Right lobe of liver (tissue), 6 donors: ENCODE measurements around the gene IFI30. TPM values are rescaled to one million over a fixed set of nuclear protein-coding genes. Genes with fewer than 3 reads are reported as not detected.
"Not testable (repeated sequence)": the region's sequence is repeated elsewhere in the genome, so short reads cannot be mapped to it uniquely, and the experiment has no call there.

Experiments
- ATAC-seq, 4 donors: fragments of 200-7000 bp; cut with Tn5 transposase; one replicate each; pipeline ENCODE4 v1.9.1; 2020; ENCODE audit warnings: mild to moderate bottlenecking in 4 of 4, moderate library complexity in 4 of 4
- DNase-seq, 3 donors: peaks; one replicate each; pipeline ENCODE4 v3.0.0-alpha.2; 2020
- H3K27ac ChIP-seq, 3 donors: fragments of 200-600 bp; one replicate each; pipeline ENCODE4 v1.8.0; 2022
- H3K27me3 ChIP-seq, 2 donors: fragments of 200-600 bp; one replicate each; pipeline ENCODE4 v1.8.0; 2022
- H3K36me3 ChIP-seq, 4 donors: fragments of 200-600 bp; sonication (generic) in 1 of 4; one replicate each; pipeline versions ENCODE4 v1.5.1 to v1.8.0; 2017 to 2022; ENCODE audit warnings: control low read depth in 1 of 4
- H3K4me1 ChIP-seq, 4 donors: fragments of 200-600 bp; sonication (generic) in 1 of 4; one replicate each; pipeline versions ENCODE4 v1.5.1 to v1.8.0; 2017 to 2022; ENCODE audit warnings: control low read depth in 1 of 4
- H3K4me3 ChIP-seq, 3 donors: fragments of 200-600 bp; one replicate each; pipeline ENCODE4 v1.8.0; 2022
- H3K9me3 ChIP-seq, 4 donors: fragments of 200-600 bp; sonication (generic) in 1 of 4; one replicate each; pipeline versions ENCODE4 v1.5.1 to v1.8.0; 2017 to 2022; ENCODE audit warnings: control low read depth in 1 of 4
- POLR2A ChIP-seq: fragments of 450-650 bp; IDR thresholded peaks from one replicate; pipeline ENCODE4 v1.6.1; 2017; ENCODE audit warnings: antibody characterized with exemption, mild to moderate bottlenecking
- WGBS: methylation state at CpG from one replicate; pipeline ENCODE4 v1.1.6; 2018; ENCODE audit warnings: low coverage, low lambda C conversion rate; ENCODE audit not compliant: insufficient coverage; ENCODE audit errors: missing lambda C conversion rate; 5-methylcytosine and 5-hydroxymethylcytosine counted together
- intact Hi-C, 2 donors: fragments of 100-400 bp; cut with DNase I; formaldehyde crosslinking; loops; one replicate each; pipeline versions ENCODE4 v1.11.2 to v1.14.1; 2022
- total RNA-seq, 6 experiments: library from RNA; depleted of rRNA in 2 of 6; stranded (reverse); fragments of >200 nt in 2 of 6; fragmentation: NEBNext Ultra II Directional in 3 of 6; extraction: Animal tissue kit (Norgen Biotek cat#: 25700) in 3 of 6; gene quantifications; one replicate each; pipeline versions ENCODE4 v1.1.0 to v1.2.4, GENCODE V29; 2016 to 2023
- TF ChIP-seq, protein P1 (sequence below), 4 donors: fragments of 200-600 bp in 3 of 4; fragments of 450-650 bp in 1 of 4; IDR thresholded peaks; one replicate each; pipeline versions ENCODE4 v1.5.1 to v1.8.0; 2016 to 2022; ENCODE audit warnings: antibody characterized with exemption in 4 of 4, mild to moderate bottlenecking in 2 of 4
- donor health status: DM: no; HTN: yes; CAD: no.
- donor health status: DM: no; HTN: no; CAD: no.
- donor health status: DM: no; HTN: no; CAD: no.
- donor health status: DM: no; HTN: yes; CAD: no.
- donor health status: DM: no; HTN: yes; CAD: no.

Gene IFI30
- total RNA-seq, 6 experiments from 2014 or later = 54.0 to 205 (median 91.8) TPM

DNA sequence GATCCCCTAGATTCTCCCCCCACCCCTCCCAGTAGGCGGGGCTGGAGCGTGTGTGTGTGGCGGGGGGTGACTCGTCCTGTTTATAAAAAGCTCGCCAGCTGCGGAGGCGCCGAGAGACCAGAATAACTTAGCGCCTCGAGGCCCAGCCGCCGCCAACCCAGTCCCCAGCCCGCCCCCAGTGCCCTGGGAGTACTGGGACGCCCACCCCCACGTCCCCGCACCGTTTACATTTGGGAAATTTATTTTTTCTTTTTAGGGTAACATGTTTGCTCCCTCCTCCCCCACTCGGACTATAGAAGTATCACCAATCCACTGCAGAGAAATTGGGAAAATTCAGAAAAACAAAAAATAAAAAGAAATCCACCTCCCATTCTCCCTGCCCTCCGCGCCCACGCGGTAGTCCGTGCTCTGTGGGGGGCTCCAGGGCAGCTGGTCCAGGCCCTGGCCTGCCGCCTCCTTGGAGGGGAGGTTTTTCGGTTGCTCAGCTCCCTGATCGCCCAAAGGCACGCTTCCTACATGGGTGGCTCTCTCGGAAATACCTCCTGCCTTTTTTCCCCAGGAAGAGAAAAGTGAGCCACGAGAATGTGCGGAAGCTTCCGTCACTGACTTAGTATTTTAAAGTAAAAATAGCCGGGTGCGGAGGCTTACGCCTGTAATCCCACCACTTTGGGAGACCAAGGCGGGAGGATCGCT is 31.7 kb downstream of the IFI30 start:
- DNase-seq (peak; percentile 78 to 80 (median 78)), ATAC-seq (peak; percentile 3 to 28 (median 4))
- Histone ChIP-seq H3K27ac (peak overlapping the region; percentile 94 to 96 (median 94)), H3K4me1 (peaks cover 0 to 8% (median 0%) of the 10 kb centered on the region in 4 donors), H3K36me3 (no peaks in the 10 kb centered on the region), H3K9me3 (no peaks in the 10 kb centered on the region), H3K27me3 (no peaks in the 10 kb centered on the region), H3K4me3 (peak overlapping the region; percentile 55 to 66 (median 60))
- intact Hi-C loops = no loop called here
- WGBS = 36% methylated on average over 29 of the region's 36 CpGs
- TF ChIP-seq, protein P1, sequence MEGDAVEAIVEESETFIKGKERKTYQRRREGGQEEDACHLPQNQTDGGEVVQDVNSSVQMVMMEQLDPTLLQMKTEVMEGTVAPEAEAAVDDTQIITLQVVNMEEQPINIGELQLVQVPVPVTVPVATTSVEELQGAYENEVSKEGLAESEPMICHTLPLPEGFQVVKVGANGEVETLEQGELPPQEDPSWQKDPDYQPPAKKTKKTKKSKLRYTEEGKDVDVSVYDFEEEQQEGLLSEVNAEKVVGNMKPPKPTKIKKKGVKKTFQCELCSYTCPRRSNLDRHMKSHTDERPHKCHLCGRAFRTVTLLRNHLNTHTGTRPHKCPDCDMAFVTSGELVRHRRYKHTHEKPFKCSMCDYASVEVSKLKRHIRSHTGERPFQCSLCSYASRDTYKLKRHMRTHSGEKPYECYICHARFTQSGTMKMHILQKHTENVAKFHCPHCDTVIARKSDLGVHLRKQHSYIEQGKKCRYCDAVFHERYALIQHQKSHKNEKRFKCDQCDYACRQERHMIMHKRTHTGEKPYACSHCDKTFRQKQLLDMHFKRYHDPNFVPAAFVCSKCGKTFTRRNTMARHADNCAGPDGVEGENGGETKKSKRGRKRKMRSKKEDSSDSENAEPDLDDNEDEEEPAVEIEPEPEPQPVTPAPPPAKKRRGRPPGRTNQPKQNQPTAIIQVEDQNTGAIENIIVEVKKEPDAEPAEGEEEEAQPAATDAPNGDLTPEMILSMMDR (IDR thresholded peaks at IDR 0.05) = no peak
- TF ChIP-seq POLR2A = peak; percentile 33

DNA sequence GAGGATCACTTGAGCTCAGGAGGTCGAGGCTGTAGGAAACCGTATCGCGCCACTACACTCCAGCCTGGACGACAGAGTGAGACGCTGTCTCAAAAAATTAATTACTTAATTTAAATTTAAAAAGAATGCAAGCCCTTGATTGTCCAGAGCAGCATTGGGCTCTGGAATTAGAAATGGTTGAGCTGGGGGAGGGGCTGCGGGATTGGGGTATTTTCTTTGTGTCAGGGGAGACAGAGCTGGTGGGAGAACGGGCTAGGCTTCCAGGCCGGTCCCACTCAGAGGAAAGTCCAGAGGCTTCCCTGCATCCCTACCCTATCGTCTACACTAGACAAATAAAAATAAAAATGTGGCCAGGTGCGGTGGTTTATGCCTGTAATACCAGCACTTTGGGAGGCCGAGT is 32.4 kb downstream of the IFI30 start:
- TF ChIP-seq, protein P1 (IDR thresholded peaks at IDR 0.05) = no peak
- TF ChIP-seq POLR2A = no peak
- no peaks in the 10 kb centered on the region for H3K9me3 ChIP-seq
- H3K4me3 ChIP-seq = no peak overlapping the region
- peak overlapping the region; percentile 94 to 96 (median 94) for H3K27ac ChIP-seq
- H3K27me3 ChIP-seq = no peaks in the 10 kb centered on the region
- intact Hi-C loops = no loop called here
- DNase-seq (no peak), ATAC-seq (no peak)
- H3K4me1 ChIP-seq = peaks cover 0 to 8% (median 0%) of the 10 kb centered on the region in 4 donors
- no peaks in the 10 kb centered on the region for H3K36me3 ChIP-seq
- 79% methylated on average over 9 of the region's 12 CpGs for WGBS

DNA sequence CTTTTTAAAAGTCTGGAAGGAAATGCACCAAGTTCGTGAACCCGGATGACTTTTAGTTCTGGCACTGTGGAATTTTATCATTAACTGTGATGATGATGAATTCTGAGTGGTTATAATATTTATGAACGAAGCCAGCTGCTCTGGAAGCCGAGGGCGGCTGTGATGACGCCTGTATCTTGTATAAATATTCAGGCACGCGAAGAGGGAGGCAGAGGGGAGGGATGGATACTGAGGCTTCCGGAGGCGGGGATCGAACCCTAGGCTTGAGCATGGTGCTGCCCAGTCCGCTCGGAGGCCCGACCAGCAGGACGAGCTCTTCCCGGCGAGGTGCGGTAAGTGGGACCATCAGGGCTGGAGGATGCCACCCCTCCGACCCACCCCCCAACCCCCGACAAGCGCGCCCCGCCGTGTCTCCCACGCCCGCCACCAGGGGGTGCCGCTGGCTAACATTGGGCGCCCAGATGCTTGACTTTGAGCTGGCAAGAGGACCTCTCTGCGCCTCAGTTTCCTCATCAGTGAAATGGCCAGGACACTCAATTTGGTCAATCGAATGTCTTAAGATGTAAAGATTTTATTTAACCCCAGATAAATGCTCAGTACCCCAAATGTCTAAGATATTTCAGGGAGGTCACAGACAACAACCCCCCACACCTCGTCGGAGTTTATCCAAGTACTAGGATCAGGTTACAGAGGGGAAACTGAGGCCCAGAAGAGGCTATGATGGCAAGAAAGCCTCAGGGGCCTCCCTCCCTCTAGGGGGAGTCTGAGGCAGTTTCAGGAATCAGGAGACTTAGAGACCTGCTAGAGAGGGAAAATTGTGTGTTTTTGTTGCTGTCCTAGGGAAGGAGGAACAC is 34.7 kb downstream of the IFI30 start:
- Histone ChIP-seq H3K9me3 (no peaks in the 10 kb centered on the region), H3K27me3 (no peaks in the 10 kb centered on the region), H3K27ac (no peak overlapping the region), H3K4me1 (peaks cover 0 to 2% (median 0%) of the 10 kb centered on the region in 4 donors), H3K36me3 (no peaks in the 10 kb centered on the region), H3K4me3 (no peak overlapping the region)
- TF ChIP-seq, protein P1 (IDR thresholded peaks at IDR 0.05) = peak; percentile 31 to 63 (median 60)
- TF ChIP-seq POLR2A = no peak
- intact Hi-C loops = no loop called here
- DNase-seq (peak in 1 of 3 donors; percentile 58), ATAC-seq (no peak)
- 23% methylated on average over 11 of the region's 32 CpGs for WGBS

DNA sequence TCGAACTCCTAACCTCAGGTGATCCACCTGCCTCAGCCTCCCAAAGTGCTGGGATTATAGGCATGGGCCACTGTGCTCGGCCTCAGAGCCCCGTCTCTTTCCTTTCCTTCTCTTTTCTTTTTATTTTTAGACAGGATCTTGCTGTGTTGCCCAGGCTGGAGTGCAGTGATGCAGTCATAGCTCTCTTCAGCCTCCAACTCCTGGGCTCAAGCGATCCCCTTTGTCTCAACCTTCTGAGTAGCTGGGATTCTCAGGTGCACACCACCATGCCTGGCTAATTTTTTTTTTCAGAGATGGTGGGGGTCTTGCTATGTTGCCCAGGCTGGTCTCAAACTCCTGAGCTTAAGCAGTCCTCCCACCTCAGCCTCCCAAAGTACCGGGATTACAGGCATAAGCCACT is 36.3 kb downstream of the IFI30 start:
- H3K4me1 ChIP-seq, H3K27ac ChIP-seq, DNase-seq, ATAC-seq, H3K9me3 ChIP-seq, H3K27me3 ChIP-seq, H3K36me3 ChIP-seq, H3K4me3 ChIP-seq: not testable (repeated sequence)
- intact Hi-C loops = loop anchor here (5.0 kb wide), 2 partner anchors 37 to 42 kb away; no protein-coding TSS in a partner anchor
- 70% methylated on average over 5 of the region's 5 CpGs for WGBS

DNA sequence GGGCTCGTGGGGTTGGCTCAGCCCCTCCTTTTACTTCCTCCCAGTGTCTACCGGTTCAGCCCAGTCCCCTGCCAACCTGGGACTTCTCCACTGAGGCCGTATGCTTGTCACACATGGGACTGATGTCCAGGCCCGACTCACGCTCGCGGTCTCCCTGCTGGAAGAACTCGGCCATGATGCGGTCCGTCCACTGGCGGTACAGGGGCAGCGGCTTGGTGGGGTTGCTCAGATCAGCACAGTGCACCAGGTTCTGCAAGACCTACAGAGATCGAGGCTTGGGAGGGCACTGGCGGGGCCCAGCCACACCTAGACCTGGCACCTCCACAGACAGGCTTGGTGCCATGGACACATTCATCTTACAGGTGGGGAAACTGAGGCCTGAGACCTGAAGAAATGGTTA is 38.1 kb downstream of the IFI30 start:
- peak in 1 of 4 donors; percentile 13 for ATAC-seq
- H3K4me3 ChIP-seq = no peak overlapping the region
- intact Hi-C loops = loop anchor here (5.0 kb wide), 2 partner anchors 36 to 41 kb away; no protein-coding TSS in a partner anchor
- H3K4me1 ChIP-seq = no peaks in the 10 kb centered on the region
- no peaks in the 10 kb centered on the region for H3K27me3 ChIP-seq
- 62% methylated on average over 10 of the region's 14 CpGs for WGBS
- no peak for DNase-seq
- H3K36me3 ChIP-seq = no peaks in the 10 kb centered on the region
- TF ChIP-seq, protein P1 (IDR thresholded peaks at IDR 0.05) = no peak
- no peak for TF ChIP-seq POLR2A
- no peak overlapping the region for H3K27ac ChIP-seq
- no peaks in the 10 kb centered on the region for H3K9me3 ChIP-seq
